HCT116 (cell line): ENCODE measurements around the gene GRM3.

Experiments
- CEBPB ChIP-seq: IDR thresholded peaks from 2 replicates; pipeline ENCODE4 v1.6.1; 2012; ENCODE audit warnings: low read depth
- CTCF ChIP-seq, 3 experiments: fragments of 200-600 bp in 1 of 3; sonication (generic) in 1 of 3; IDR thresholded peaks in 2 of 3; conservative IDR thresholded peaks in 1 of 3; 2 replicates each; pipeline ENCODE4 v1.5.1; 2012 to 2017; ENCODE audit warnings: low read depth in 2 of 3, low read length in 2 of 3, antibody characterized with exemption in 1 of 3, borderline replicate concordance in 1 of 3, control low read depth in 1 of 3, mild to moderate bottlenecking in 1 of 3, mixed read lengths in 1 of 3, mixed run types in 1 of 3, moderate library complexity in 1 of 3; ENCODE audit not compliant: insufficient read depth in 1 of 3
- EGR1 ChIP-seq: IDR thresholded peaks from 2 replicates; pipeline ENCODE4 v1.6.1; 2012; ENCODE audit warnings: low read depth
- EZH2 ChIP-seq: fragments of 200-600 bp; sonication (generic); IDR thresholded peaks from 2 replicates; pipeline ENCODE4 v1.6.1; 2017; ENCODE audit warnings: antibody characterized with exemption, mixed run types
- EZH2phosphoT487 ChIP-seq: fragments of 200-600 bp; IDR thresholded peaks from 2 replicates; pipeline ENCODE4 v1.6.1; 2018; ENCODE audit warnings: antibody characterized with exemption, borderline replicate concordance
- POLR2A ChIP-seq: IDR thresholded peaks from 2 replicates; pipeline ENCODE4 v1.7.0; 2011; ENCODE audit warnings: borderline replicate concordance; ENCODE audit not compliant: insufficient read depth, insufficient read length; ENCODE audit errors: extremely low read depth
- POLR2AphosphoS5 ChIP-seq: IDR thresholded peaks from 2 replicates; pipeline ENCODE4 v1.6.1; 2011; ENCODE audit warnings: mild to moderate bottlenecking, low read depth, low read length, moderate library complexity
- RAD21 ChIP-seq: IDR thresholded peaks from 2 replicates; pipeline ENCODE4 v1.6.1; 2012; ENCODE audit warnings: low read depth, mild to moderate bottlenecking
- REST ChIP-seq: IDR thresholded peaks from 2 replicates; pipeline ENCODE4 v1.6.1; 2012; ENCODE audit warnings: low read depth
- SIN3A ChIP-seq: IDR thresholded peaks from 2 replicates; pipeline ENCODE4 v1.6.1; 2012; ENCODE audit warnings: low read depth
- SP1 ChIP-seq: IDR thresholded peaks from 2 replicates; pipeline ENCODE4 v1.6.1; 2012; ENCODE audit warnings: low read depth
- TCF7L2 ChIP-seq: IDR thresholded peaks from 2 replicates; pipeline ENCODE4 v1.7.0; 2011; ENCODE audit warnings: borderline replicate concordance, inconsistent platforms; ENCODE audit not compliant: insufficient read depth, insufficient read length; ENCODE audit errors: extremely low read depth

- no peak for TF ChIP-seq CTCF (IDR thresholded peaks at IDR 0.05 in 2 of 3, conservative IDR thresholded peaks at IDR 0.05 in 1 of 3; ENCODE audit: borderline replicate concordance in 1 of 3, insufficient read depth in 1 of 3, low read depth in 2 of 3, low read length in 2 of 3)
- TF ChIP-seq SP1: no peak
- TF ChIP-seq EZH2: no peak
- no peak for TF ChIP-seq REST
- no peak for TF ChIP-seq POLR2AphosphoS5
- no peak for TF ChIP-seq POLR2A
- no peak for TF ChIP-seq EZH2phosphoT487
- TF ChIP-seq SIN3A: no peak
- TF ChIP-seq EGR1: no peak
- TF ChIP-seq CEBPB: no peak
- TF ChIP-seq TCF7L2: no peak
- TF ChIP-seq RAD21: no peak
These were observed 270.0 kb downstream of the GRM3 start for GRCh38 chr7:86913709-86914108.
